GM21367 (cell line): ENCODE data around the gene ARID1A.
"Not testable (repeated sequence)": the region's sequence is repeated elsewhere in the genome, so short reads cannot be mapped to it uniquely, and the experiment has no call there.

Experiments
- ATAC-seq: cut with Tn5 transposase; IDR thresholded peaks from one replicate; pipeline ENCODE4 v1.9.1; 2021; ENCODE audit not compliant: unreplicated experiment

The ARID1A gene

DNA sequence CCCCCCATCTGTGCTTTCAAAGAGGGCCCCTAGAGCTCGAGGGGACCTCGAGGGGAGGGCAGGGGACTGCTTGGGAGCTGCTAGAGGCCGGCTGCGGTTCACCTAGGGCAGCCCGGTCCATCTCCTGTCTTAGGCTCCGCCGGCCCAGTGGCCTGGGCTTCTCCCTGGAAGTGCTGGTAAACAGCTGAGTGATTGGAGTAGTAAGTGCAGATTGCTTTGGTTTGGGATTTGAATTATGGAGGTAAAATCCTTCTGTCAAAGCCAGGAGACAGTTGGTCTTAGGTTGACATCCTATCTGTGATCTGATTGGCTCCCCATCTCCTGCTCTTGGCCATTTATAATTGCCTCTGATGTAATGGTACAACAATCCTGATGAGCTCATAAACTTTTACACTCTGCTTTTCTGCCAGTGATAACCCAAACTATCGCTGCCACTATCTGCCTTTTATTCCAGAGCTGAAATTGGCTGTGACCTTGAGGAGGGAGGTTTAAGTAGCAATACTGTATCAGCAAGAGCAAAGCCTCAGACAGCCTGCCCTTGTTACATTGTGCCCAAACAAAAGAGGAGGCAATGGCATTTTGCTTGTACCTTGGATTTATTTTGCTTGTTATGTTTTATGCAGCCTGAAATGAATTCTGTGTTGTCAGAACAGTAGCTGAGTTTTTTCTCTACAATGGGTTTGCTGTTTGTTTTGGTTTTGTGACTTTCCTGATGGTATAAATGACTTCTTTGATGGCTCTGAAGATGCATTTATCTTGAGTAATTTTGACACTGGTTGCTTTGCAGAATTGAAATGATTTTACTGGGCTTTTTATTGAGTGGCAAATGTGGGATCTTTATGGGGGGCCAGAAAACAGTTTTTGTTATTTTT lies 2.4 kb downstream of the ARID1A start:
- no peak for ATAC-seq

DNA sequence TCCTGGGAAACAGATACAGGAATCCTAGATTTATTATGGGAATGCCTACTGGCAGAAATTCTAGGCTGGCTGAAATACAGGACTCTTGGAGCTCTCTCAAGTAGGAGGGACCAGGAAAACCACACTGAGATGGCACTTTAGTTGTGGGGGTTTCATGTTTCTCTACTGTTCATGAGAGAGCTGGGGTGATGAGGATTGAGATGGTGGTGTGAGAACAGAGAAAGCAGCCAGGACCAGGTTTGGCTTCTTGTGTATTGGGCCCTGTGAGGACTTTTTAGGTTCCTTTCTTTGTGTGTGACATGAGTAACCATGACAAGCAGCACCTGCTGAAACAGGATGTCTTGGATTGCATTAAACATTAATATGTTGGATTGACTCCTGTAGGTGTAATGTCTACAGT lies 4.9 kb downstream of the ARID1A start:
- no peak for ATAC-seq

DNA sequence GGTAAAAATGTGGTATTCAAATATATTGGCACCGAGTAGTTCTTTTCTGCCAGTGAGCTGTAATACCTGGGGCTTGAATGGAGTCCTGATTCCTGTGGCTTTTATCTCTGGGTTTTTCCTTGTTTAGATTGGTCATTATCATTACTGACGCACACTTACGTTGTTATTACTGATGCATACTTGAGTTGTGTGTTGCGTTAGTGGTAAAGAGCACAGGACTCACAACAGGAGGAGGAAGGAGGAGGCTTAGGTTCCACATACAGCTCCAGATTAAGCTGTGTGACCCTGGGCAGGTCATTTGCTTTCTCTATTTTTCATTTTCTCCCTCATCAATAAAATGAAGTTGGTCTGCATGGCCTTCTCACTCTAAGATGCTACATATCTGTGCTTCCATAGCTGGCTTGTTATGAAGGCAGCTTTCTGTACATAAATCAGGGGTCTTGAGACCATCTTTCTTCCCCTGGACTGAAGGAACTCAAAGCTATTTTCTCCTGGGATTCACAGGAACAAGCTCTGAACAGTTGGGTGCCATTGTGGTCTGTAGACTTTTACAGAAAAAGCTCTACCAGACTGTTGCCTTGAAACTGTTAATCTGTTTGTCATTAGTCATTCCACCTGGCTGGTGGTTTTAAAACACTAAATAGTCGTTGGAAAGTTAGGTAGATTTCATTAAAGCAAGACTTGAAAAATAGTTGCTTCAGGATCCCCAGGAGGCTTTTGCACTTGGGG lies 5.6 kb downstream of the ARID1A start:
- no peak for ATAC-seq

DNA sequence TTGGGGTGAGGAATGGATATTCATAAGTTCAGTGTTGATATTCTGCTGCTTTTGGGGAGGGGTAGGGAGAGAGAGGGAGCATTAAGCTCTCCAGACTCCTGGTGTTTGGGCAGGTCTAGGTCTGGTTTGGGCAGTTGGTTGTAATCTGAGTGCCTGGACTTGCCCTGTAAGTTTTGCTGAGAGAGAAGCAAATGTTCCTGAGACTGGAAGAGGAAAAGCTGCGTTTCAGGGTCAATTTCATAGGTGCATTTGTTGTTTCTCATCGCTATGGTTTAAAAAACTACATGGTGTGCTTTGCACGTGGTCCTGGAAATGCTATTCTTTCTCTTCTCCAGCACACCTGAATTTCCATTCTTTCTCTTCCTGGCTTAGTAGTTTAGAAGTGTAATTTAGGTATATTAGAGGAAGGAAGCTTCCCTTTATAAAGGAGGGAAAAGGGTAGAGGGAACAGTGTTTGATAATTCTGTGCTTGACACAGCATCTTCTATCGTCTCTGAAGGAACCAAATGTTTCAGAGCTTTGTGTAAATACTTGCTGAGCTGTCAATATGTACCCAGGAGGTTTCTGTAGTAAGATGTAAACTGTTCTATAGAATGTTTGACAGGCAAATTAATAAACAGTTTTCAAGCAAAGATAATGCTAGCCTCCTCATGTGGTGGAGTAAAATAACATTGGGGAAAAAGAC lies 6.3 kb downstream of the ARID1A start:
- no peak for ATAC-seq

DNA sequence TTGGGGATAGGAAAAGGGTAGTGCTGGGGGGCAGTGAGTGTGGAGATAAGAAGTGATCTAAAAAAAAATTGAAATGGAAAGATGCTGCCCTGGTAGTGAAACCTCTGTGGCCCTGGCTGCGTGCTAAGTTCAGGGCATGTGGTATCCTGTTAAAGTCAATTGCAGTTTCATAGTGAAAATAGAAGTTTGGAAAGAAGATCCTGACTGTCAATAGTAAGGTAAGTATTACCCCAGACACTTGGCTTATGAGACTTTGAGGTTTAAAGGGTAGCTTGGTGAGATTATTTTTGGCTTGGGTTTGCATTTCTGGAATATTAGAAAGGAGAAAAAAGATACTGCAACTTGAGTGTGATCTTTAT lies 6.8 kb downstream of the ARID1A start:
- no peak for ATAC-seq

DNA sequence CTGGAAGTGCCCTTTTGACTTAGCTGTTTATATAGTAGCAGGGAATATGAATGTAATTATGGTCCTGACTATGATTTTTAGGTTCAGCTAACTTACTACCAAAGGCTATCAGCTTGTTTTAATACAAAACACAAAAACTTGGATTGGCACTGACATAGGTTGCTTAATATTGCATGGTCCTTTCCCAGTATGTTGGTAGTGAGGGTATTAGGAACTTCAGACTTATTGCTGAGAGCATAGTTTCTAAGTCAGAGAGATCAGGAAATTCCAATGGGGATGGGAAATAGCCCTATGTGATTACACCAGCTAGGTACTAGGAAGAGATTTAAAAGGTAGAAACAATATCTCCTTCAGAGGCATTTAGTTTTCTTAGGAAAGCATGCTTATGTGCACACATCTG lies 7.7 kb downstream of the ARID1A start:
- no peak for ATAC-seq

DNA sequence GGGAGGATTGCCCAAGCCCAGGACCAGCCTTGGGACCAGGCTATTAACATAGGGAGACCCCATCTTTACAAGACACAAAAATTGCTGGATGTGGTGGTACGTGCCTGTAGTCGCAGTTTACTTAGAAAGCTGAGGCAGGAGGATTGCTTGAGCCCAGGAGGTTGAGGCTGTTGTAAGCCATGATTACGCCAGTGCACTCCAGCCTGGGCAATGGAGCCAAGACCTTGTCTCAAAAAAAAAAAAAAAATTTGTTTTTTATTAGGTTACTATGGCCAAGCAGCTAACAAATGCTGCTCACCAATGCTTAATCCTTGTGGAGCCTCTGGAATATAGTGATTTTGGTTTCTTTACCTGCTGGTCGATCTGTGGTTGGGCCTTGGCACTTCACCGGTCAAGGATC lies 8.8 kb downstream of the ARID1A start:
- ATAC-seq = no peak

DNA sequence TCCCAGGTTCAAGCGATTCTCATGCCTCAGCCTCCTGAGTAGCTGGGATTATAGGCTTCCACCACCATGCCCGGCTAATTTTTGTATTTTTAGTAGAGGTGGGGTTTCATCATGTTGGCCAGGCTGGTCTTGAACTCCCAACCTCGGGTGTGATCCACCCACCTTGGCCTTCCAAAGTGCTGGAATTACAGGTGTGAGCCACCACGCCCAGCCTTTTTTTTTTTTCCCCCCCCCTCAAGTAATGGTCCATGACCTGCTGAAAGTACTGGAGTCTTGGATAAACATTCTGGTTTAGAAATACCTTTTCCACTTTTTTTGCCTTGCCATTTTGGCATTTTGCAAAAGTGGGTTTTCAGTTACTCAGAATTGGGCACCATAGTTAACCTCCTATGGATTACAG lies 9.4 kb downstream of the ARID1A start:
- ATAC-seq = not testable (repeated sequence)

DNA sequence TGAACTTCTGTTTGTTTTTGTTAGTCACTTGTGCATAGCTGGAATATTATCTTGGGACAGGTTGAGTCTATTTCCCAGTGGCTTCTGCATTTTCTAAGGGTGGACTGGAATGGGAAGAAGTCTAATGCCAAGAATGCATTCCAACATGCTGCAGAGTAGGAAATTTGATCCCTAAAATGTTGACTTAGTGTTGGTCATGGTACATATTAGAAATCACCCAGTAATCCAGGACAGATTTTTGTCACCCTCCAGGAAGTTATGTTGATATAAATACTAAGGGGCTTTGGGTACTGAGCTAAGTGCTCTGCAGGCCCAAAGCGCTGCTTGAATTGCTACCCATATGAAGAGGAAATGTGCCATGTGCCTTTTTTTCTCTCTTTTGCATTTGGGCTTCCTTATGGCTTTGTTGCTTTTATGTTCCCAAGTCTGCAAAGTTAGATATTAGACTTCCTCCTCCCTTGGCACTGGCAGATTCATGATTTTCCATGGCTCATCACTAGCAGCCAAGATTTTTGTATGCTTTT lies 10.0 kb downstream of the ARID1A start:
- ATAC-seq = no peak

DNA sequence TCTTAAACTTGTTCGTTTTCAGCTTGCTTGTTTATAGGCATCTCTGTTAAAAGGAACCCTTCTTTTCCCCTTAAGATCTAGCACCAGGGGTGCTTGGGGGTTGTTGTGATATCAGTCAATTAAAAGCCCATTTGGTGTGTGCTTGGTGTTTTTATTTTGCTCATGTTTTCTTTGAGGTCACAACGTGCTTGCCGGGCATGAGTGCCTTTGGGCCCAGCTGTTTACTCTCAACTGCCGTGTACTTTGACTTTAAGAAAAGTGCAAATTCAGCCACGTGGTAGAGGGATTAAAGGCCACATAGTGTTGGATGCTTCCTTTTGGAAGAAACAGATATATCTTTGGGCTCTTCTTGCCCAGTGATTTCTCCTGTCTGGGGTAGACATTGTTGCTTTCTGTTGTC lies 10.5 kb downstream of the ARID1A start:
- ATAC-seq = no peak

DNA sequence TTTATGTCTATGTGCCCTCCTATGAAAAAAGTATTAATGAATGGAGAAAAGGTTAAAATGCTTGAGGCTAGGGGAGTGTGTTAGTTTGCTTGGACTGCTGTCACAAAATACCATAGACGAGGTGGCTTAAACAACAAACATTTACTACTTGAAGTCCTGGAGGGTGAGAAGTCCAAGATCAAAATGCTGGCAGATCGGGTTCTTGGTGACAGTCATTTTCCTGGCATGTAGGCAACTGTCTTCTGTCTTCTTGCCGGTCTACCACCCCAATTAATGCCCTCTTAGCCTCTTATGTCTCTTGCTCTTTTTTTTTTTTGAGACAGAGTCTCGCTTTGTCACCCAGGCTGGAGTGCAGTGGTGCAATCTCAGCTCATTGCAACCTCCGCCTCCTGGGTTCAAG lies 15.0 kb downstream of the ARID1A start:
- no peak for ATAC-seq

DNA sequence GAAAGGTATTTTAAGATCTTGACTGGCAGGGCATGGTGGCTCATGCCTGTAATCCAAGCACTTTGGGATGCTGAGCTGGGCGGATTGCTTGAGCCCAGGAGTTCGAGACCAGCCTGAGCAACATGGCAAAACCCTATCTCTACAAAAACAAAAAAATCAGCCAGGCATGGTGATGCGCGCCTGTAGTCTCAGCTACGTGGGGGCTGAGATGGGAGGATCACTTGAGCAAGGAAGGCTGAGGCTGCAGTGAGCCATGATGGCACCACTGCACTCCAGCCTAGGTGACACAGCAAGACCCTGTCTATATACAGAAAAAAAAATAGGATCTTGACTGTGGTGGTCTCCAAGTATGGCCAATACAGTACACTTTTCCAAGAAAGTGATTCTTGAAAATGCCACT lies 16.0 kb downstream of the ARID1A start:
- ATAC-seq = no peak

DNA sequence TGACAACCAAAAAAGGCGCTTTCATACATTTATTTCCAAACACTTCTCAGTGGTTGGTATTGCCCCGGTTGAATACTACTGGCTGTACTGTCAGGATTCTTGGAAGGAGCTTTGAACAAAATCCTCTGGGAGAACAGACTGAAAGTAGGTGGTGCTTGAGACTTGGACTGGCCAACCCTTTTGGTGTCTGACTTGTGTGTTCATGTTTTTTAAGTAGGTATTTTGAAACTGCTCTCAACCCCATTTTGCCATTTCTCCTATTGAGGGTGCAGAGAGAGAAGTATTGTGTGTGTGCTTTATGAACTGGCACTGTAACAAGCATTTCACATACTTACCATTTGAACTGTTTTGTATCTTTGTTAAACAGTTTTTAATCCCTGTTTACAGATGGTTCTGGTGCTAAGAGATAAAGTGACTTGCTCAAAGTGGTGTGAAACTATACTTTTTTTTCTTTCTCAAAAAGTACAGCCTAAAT lies 21.2 kb downstream of the ARID1A start:
- no peak for ATAC-seq

DNA sequence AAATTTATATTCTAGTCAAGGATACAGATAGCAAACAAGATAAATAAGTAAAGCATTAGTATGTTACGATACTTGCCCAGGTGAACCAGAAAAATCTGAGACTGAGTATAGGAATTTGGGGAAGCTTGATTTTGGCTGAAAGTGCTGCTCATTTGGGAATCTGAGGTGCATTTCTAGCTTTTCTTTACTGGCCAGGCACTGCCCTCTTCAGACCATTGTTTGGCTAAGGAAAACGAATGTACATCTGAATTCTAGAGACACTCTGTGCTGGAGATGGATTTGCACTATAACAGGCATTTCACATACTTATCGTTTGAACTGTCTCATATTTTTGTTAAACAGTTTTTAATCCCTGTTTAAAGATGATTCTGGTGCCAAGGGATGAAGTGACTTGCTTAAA lies 23.4 kb downstream of the ARID1A start:
- ATAC-seq = no peak

DNA sequence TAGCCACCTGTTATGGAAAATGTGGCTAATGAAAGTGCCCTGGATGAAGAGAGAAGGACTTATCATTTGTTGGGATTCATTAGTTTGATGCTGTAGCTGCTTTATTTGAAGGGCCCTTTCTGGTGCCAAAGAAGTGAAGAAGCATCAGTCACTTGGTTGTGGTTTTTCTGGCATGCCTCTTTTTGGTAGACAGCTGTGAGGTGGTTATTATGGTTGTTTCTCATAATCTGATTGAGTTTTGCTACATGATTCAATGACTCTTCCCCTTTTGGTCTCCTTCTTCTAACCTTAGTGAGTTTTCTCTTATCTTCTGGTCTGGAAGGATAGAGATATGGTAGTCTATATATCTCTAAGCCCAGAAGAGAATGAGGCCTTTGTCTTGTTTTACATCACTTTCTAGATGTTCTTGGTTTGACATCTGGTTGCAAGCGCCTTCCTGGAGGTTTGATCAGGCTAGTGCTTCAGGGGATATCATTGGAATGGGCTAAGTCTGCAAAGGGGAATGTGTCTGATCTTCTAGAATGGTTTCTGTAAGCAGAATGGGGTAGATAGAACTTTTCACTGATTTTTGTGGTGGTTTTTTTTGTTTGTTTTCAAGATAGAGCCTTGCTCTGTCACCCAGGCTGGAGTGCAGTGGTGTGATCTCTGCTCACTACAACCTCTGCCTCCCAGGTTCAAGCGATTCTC lies 26.0 kb downstream of the ARID1A start:
- ATAC-seq = no peak

DNA sequence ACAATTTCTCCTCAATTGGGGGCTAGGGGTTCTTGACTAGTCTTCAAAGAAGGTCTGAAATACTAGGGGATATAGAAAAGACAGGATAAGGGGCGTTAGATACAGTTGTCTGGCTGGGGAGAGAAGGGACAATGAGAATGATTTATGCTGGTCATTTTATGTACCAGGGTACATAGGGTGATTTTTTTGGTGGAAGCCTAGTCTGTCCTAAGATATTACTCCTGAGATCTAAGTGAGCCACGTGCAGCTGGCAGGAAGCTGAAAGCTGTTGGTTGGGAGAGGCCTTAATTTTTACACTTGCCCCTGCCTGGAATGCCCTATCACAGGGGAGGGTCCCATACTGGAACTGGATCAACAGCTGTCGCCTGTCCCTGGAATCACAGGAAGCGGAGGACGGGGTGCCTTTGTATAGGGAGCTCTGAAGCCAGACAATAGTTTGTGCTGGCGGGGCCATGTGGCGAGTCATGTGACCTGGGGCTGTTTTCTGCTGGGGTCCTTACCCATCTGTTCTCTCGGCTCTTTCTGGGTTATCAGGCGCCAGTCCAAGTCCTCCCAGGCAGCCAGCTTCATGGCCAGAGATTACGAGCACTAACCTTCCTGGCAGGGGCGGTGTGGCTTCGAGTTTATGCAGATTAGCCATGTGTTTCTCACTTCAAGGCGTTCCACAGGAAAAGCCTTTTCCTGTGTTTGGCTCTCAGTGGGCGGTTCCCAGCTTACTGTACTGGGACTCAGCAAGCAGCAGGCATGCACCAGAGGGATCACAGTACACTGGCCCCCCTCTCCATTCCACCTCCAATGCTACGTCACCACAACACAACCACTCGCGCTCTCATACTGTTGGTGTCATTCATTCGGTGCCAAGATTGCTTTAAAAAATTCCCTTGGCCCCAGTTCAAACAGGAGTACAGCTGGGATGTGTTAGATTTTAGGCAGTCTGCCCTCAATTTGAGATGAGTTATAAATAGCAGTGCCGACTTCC lies 27.5 kb downstream of the ARID1A start:
- ATAC-seq = no peak

DNA sequence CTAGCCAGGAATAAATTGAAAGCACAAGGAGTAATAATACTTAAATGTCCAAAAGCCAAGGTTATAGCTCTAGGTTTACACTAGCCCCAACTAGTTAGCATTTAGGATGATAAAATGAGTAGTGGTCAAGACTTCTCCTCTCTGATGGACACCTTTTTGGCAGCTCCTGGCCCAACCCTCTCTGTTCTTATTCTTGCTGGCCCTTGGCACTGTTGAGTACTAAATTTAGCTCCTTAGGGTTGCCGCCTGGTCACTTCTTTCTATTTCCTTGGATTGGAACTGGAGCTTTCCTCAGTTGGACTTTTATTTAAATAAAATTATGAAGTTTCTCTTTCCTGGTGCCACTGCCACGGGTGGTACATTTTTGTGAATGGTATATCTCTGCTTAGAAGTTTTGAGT lies 28.3 kb downstream of the ARID1A start:
- no peak for ATAC-seq

DNA sequence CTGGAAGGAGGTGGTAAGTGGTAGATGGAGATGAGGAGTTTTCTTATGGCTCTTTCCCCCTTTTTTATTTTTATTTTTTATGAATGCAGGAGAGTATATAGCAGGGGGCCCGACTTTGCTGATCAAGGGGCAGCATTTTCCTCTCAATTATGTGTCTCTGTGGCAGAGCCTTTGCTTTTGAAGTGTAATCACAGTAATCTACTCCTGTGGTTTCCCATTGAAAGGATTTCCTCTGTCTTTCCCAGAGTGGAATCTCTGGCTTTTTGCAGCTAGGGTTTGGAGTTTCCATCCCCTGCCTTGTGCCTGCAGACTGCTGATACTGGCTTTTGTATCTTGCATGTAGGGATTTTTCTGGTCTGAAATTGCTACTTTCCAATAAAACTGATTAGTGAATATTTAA lies 29.1 kb downstream of the ARID1A start:
- no peak for ATAC-seq

DNA sequence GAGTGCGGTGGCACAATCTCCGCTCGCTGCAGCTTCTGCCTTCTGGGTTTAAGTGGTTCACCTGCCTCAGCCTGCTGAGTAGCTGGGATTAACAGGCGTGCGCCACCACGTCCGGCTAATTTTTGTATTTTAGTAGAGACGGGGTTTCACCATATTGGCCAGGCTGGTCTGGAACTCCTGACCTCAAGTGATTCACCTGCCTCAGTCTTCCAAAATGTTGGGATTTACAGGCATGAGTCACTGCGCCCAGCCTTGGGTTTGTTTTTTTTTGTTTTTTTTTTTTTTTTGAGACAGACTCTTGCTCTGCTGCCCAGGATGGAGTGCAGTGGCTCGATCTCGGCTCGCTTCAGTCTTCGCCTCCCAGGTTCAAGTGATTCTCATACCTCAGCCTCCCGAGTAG lies 30.1 kb downstream of the ARID1A start:
- not testable (repeated sequence) for ATAC-seq

DNA sequence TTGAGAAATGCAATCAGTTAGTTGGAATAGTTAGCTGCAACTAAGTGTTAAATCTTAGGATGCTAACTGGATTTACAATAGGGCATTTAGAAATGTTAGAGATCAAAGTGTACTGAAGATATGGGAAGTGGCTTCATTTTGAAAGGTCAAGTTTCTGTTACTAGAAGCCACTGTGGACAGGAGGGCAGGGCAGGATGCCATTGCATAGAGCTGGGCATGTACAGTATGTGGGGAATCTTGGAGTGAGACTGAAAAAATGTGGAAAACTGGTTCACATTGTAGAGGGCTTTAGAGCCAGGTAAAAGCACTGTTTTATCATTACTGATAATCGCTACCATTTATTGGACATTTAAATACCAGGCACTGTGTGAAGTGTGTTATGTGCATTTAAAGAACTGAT lies 31.0 kb downstream of the ARID1A start:
- ATAC-seq = no peak
